A549 treated with RU486 at 1 μM for 4 hours (cell line): Measurements from ENCODE around the gene TMEM109. TPM values are rescaled to one million over a fixed set of nuclear protein-coding genes. Genes with fewer than 3 reads are reported as not detected.

ENCODE experiments used
- total RNA-seq: library from RNA; stranded (reverse); fragments of 200-300 nt; extraction: Qiagen RNA extraction; gene quantifications from 5 replicates; pipeline ENCODE4 v1.2.3, GENCODE V29; 2022; ENCODE audit warnings: low read depth

The TMEM109 gene
- 93.9 to 131 TPM (median 121 TPM) in 5 replicates for total RNA-seq

GRCh38 chr11:60913793-60914632 lies at the start of gene TMEM109:
TMEM109 (plus strand) TSS chr11:60914158; CDS start chr11:60919694, 5,536 bp downstream.

GRCh38 chr11:60866911-60867870 lies 46.8 kb upstream of the TMEM109 start, which contains the start of gene ZP1:
ZP1 (plus strand) TSS chr11:60867542; CDS start chr11:60867562, 20 bp downstream.

GRCh38 chr11:60906132-60906972 lies 7.6 kb upstream of the TMEM109 start, which contains the start of gene PRPF19:
PRPF19 (minus strand) TSS chr11:60906585; CDS start chr11:60906382, 203 bp downstream.

GRCh38 chr11:60924110-60924905 lies 10.3 kb downstream of the TMEM109 start, which contains the start of gene TMEM132A:
TMEM132A (plus strand) TSS chr11:60924460; CDS start chr11:60924634, 174 bp downstream.

GRCh38 chr11:60951904-60952741 lies 38.2 kb downstream of the TMEM109 start, which contains the start of gene SLC15A3:
SLC15A3 (minus strand) TSS chr11:60952176; CDS start chr11:60951551, 625 bp downstream.

GRCh38 chr11:60971520-60971919 lies 57.6 kb downstream of the TMEM109 start, which contains the start of gene CD6:
CD6 (plus strand) TSS chr11:60971680; CDS start chr11:60971866, 186 bp downstream.

Other genes with a start within 250 kb of the TMEM109 start
- gene MS4A8, start 214.5 kb upstream of the TMEM109 start, total RNA-seq: not detected in 5 replicates
- gene MS4A18, start 189.4 kb upstream of the TMEM109 start, total RNA-seq: not detected in 5 replicates
- not detected in 5 replicates for gene MS4A15, start 157.3 kb upstream of the TMEM109 start, total RNA-seq
- not detected in 5 replicates for gene MS4A10, start 128.8 kb upstream of the TMEM109 start, total RNA-seq
- gene CCDC86, start 72.0 kb upstream of the TMEM109 start, total RNA-seq: 84.9 to 115 TPM (median 101 TPM) in 5 replicates
- 0.05 to 0.06 TPM (median 0.06 TPM) in 3 of 5 replicates, not detected in the others for gene PTGDR2, start 58.2 kb upstream of the TMEM109 start, total RNA-seq
- gene ZP1, start 46.6 kb upstream of the TMEM109 start, total RNA-seq: 0.15 to 0.58 TPM (median 0.21 TPM) in 4 of 5 replicates, not detected in the other
- gene PRPF19, start 7.6 kb upstream of the TMEM109 start, total RNA-seq: 159 to 198 TPM (median 187 TPM) in 5 replicates
- 103 to 179 TPM (median 165 TPM) in 5 replicates for gene TMEM132A, start 10.3 kb downstream of the TMEM109 start, total RNA-seq
- not detected in 5 replicates for gene SLC15A3, start 38.0 kb downstream of the TMEM109 start, total RNA-seq
- 0.08 to 0.18 TPM (median 0.13 TPM) in 3 of 5 replicates, not detected in the others for gene CD6, start 57.5 kb downstream of the TMEM109 start, total RNA-seq
- 0.02 TPM in 1 of 5 replicates, not detected in the others for gene CD5, start 188.3 kb downstream of the TMEM109 start, total RNA-seq
- gene VPS37C, start 247.3 kb downstream of the TMEM109 start, total RNA-seq: 16.1 to 20.5 TPM (median 18.6 TPM) in 5 replicates